ENCODE measurements around the gene PIGO.

Gene PIGO

GRCh38 chr9:35096035-35096849 lies at the start of gene PIGO:
Gene PIGO, minus strand, starts transcription at chr9:35096591. Its CDS starts 1,026 bp downstream, at chr9:35095565.
- in situ Hi-C loops (cut with HindIII; ENCODE audit: low sequenced_read_pairs), result no loop called here

GRCh38 chr9:35142037-35142436 lies 45.6 kb upstream of the PIGO start:
- in situ Hi-C loops (cut with HindIII; ENCODE audit: low sequenced_read_pairs), result loop anchor here (5.0 kb wide), 1 partner anchor 90 kb away; no protein-coding TSS in a partner anchor

GRCh38 chr9:35140093-35140492 lies 43.7 kb upstream of the PIGO start:
- in situ Hi-C loops (cut with HindIII; ENCODE audit: low sequenced_read_pairs), result loop anchor here (5.0 kb wide), 1 partner anchor 92 kb away; no protein-coding TSS in a partner anchor

GRCh38 chr9:35136866-35137265 lies 40.5 kb upstream of the PIGO start:
- in situ Hi-C loops (cut with HindIII; ENCODE audit: low sequenced_read_pairs), result no loop called here

DNA sequence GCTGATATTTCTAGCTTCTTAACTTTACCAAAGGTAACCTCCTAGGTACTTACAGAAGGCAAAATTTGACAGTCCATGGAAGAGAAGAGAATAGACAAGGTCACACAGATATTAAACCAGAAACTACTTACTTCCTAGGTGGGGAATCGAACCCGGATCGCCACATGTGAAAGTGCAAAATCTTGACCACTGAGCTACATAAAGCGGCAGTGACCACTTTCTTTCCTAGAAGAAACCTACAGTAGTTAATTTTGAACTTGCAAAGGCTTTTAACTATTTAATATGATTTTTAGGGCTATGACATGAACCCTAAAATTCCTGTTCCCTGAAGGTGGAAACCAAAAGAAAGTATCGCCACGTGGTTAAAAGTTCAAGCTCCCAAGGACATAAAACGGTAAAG lies 39.6 kb upstream of the PIGO start:
- in situ Hi-C loops (cut with HindIII; ENCODE audit: low sequenced_read_pairs), result no loop called here

- in situ Hi-C loops (cut with HindIII; ENCODE audit: low sequenced_read_pairs), result no loop called here
Observed at GRCh38 chr9:35134920-35135319, 38.5 kb upstream of the PIGO start.

- in situ Hi-C loops (cut with HindIII; ENCODE audit: low sequenced_read_pairs), result no loop called here
Observed at GRCh38 chr9:35116898-35117551, 20.6 kb upstream of the PIGO start.

DNA sequence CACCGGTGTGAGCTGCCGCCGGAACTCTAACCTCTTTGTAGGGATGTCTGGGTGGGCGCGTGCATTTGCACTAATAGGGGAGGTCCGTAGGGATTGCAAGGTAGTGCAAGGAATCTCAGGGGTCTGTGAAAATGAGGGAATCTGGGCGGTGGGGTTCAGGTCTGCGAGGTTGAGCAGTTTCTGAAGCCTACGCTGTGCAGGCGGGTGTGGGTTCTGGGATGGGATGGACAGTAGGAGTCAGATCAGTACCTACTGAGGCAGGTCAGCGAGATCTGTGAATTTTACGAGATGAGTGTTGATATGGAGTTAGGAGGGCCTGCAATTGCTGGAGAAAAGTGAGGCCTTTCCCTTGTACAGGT lies 20.1 kb upstream of the PIGO start:
- in situ Hi-C loops (cut with HindIII; ENCODE audit: low sequenced_read_pairs), result no loop called here

DNA sequence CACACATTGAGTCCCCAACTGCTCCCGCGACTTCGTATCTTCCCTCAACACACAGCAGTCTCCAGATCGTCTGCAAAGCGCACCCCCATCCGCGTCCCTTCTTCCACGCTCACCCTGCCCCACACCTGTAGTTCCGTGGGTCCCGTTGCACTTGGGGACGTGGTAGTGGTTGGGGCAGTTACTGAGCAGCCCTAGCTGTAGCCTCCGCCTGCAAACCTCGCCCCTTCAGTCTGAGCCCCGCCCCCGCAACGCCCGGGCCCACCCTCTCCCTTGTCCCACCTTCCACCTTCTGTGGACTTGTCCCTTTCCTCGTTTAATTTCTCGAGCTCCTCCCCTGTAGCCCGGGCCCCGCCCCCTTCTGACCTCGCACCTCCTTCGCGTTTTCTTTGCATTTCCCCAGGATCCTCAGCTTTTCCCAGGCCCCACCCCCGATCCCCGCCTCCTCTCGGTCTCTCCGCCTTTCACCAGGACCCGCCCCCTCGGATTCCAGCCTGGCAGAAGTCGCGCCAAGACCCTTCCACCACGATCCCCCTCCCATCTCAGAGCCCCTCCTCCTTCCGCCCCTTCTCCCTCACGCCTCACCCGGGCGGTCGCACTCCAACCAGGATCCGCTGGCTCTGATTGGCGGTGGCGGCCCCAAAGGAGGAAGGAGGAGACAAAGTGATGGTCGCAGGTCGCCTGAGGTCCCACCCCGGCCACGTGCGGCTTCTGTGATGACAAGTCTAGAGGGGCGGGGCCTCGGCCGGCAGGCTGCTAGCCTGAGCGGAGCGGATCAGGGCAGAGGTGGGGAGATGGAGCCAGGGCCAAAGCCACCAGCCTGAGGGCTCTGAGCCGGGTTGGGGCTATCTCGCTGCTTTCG lies 19.5 kb upstream of the PIGO start, which contains the start of gene ATOSB:
Gene ATOSB (minus strand): TSS at position 183 of the 859 bp plus-strand sequence. CDS start 7,588 bp downstream, outside the sequence.
- in situ Hi-C loops (cut with HindIII; ENCODE audit: low sequenced_read_pairs), result no loop called here

DNA sequence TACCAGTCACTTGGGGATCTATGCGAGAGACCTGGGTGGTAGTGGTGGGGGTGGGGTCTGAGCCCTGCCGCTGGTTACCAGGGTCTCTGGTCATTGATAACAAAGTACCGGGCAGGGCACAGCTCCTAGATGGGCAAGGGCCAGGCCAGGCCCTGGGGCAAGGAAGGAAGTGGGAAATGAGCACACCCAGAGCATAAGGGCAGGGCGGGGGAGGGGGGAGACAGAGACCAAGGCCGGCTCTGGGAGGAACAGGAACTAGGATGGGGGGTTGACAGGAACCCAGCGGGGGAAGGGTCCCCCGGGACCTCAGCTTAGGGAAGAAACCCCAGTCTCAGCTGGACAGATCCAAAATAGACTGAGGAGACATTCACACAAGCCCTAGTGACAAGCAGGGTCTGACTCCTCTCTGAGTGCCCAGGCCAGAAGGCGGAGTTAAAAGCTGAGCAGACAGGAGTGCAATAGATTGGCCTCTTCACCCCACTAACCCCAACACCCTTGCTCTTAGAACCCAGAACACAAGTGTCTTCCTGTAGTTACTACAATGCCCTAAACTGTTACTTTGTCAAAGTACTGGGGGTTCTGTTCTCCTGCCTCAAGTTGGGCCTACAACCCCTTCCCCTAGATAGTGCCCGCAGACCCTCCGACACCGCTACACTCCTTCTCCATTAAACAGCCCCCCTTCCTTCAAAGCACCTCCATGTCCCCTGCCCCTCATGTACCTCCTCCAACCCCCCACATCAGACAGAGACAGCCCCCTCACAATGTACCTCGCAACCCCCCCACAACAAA lies 18.6 kb upstream of the PIGO start:
- in situ Hi-C loops (cut with HindIII; ENCODE audit: low sequenced_read_pairs), result no loop called here

GRCh38 chr9:35114113-35114839 lies 17.9 kb upstream of the PIGO start:
- in situ Hi-C loops (cut with HindIII; ENCODE audit: low sequenced_read_pairs), result no loop called here

DNA sequence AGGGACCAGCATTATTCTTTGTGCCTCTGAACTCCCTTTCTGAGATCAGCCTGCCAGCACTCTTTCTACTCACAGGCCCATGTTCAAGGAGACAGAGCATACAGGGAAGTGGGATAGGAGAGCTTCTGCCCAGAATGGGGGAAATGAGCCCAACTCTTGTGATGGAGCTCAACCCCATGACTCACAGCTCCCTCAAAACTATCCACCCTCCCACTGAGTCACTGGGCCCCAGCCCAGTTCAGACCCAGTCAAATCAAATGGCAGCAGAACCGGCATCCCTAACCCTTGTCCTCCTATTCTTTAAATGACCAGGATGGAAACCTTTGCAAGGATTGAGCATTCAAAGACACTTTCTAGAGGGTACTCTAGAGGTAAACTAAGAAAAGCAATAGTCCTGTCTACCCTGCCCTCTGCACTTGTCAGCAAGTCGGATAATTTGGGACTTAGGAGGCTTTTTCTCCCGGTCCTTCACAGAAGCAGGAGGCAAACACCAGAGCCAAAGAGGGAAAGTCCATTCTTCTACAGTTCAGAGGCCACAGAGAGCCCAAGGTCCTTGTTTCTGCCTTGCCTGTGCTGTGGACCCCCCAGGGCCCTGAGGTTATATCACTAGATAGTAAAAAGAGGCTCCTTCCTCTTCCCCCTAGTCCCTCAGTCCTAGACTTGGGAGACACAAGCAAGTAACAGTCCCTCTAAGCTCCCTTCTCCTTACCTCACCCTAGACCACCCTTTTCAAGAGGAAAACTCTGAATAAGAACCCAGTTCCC lies 16.0 kb upstream of the PIGO start:
- in situ Hi-C loops (cut with HindIII; ENCODE audit: low sequenced_read_pairs), result no loop called here

DNA sequence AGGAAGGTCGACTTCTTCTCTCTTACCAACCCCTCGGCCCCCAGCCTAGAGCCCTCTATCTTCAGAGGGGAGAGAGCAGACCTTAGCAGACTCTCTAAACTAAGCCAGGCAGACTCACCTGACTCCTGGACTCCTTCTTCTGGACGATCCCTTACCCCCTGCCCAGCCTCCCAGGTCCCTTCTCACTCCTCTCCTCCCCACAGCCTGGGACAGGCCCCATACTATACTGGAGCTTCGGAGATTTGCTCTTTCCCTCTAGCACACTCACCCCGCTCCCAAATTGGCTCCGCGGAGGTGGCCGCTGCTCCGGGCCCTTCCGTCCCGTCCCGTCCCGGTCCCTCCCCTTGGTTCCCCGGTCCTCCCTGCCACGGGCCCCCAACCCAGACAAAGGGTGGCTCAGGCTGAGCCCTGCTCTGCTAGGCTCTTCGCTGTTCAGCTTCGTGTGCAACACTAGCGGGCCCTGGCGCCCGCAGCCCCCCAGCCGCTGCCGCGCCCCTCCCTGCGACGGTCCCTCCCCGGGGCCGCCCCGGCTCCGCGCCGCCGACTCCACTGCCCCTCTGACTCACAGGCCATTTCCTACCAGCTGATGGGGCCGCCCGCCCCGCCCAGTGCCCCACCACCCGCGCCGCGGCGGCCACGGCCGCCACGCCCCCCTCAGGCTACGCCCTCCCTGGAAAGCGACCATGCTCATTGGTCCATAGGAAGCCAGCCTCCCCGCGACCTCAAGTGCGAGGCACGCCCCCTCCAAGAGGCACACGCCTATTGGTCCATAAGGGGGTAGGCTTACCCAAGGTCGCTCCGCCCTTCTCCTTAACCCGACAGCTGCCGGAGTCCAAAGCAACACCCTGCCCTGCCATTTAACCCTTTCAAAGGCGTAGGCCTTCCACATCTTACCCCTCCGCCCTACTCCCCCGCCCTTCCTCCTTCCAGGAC lies 14.9 kb upstream of the PIGO start:
- in situ Hi-C loops (cut with HindIII; ENCODE audit: low sequenced_read_pairs), result no loop called here

DNA sequence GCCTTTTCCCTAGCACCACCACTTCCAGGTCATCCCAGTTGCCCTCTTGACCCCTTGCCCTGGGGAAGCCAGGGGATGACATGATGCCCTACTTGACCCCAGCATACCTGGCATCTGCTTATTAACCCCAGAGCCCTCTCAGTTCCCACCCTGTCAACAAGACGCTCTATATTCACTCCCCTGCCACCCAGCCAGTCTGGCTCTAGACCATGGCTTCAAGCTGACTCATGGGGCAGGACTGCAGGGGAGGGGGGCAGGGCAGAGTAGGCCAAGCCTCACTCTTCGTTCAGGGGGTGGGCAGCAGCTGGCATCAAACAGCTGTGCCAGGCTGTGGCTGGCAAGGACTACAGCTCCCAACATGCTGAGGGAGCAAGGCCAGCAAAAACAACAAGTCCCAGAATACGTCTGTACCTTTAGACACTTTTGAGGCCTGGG lies 14.0 kb upstream of the PIGO start:
- in situ Hi-C loops (cut with HindIII; ENCODE audit: low sequenced_read_pairs), result no loop called here

- in situ Hi-C loops (cut with HindIII; ENCODE audit: low sequenced_read_pairs), result no loop called here
Observed at GRCh38 chr9:35108946-35109575, 12.7 kb upstream of the PIGO start.

- in situ Hi-C loops (cut with HindIII; ENCODE audit: low sequenced_read_pairs), result no loop called here
Observed at GRCh38 chr9:35108461-35108860, 12.1 kb upstream of the PIGO start.
